ENCODE results near the gene TMEM59L.
"Not testable (repeated sequence)": the region's sequence is repeated elsewhere in the genome, so short reads cannot be mapped to it uniquely, and the experiment has no call there.

Gene TMEM59L

DNA sequence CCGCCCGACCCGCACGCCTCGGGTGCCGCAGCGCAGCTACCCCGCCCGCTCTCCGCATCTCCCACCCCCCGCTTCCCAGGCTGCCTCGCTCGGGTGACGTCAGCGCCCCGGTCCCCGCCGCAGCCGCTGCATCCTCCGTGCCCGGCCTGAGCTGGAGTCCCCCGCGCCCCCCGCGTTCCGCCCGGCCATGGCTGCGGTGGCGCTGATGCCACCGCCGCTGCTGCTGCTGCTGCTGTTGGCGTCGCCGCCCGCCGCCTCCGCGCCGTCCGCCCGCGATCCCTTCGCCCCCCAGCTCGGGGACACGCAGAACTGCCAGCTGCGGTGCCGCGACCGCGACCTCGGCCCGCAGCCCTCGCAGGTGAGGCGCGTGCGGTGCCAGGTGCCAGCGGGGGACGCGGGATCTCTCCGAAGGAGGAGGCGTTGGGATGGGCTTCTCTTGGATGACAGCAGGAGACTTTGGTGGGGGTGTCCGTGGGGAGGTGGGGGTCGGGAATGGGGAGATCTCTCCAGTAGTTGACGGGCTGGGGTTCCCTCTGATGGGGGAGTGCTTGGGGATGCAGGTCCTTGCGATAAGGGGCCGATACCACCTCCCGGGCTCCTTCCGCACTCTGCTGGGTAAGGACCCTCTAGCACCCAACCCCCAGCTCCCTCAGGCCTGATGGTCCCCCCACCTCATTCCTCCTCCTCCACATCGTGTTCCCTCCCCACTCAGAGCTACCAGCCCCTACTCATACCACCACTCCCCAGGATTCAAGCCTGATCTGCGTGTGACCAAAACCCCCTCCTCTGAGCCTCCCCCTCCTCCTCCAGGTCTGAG is at the start of gene TMEM59L:
TMEM59L (plus strand) TSS at position 99 of the 817 bp plus-strand sequence; CDS start at position 188, 89 bp downstream.
- DNase-seq: peak; percentile 50

DNA sequence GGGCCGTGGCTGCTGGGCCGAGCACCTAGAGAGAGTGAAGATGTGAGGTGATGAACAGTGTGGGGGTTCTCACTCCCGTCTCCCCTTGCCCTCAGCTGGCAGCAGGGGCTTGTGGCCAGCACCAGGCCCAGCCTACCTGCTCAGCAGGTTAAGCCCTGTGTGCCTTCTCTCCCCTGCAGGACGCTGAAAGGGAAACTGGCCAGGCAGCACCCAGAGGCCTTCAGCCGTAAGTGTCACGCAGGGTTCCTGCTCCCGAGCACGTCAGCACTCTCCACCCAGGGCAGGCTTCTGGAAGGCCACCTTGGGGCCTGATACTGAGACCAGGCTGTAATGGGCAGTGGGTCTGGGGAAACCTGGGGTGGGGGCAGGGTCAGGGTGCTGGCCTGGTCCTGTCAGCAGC is 45.7 kb upstream of the TMEM59L start:
- no peak for DNase-seq

DNA sequence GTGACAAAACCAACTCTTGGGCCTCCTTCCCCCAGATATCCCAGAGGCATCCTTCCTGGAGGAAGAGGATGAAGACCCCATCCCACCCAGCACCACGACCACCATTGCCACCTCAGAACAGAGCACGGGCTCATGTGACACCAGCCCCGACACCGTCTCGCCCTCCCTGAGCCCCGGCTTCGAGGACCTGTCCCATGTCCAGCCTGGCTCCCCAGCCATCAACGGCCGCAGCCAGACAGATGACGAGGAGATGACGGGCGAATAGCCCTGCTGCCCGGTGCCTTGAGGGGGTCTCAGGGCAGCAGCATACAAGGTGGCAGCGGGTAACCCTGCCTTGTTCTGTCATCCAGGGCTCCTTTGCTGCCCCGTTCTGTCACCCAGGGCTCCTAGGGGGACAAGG is 44.3 kb upstream of the TMEM59L start:
- no peak for DNase-seq

DNA sequence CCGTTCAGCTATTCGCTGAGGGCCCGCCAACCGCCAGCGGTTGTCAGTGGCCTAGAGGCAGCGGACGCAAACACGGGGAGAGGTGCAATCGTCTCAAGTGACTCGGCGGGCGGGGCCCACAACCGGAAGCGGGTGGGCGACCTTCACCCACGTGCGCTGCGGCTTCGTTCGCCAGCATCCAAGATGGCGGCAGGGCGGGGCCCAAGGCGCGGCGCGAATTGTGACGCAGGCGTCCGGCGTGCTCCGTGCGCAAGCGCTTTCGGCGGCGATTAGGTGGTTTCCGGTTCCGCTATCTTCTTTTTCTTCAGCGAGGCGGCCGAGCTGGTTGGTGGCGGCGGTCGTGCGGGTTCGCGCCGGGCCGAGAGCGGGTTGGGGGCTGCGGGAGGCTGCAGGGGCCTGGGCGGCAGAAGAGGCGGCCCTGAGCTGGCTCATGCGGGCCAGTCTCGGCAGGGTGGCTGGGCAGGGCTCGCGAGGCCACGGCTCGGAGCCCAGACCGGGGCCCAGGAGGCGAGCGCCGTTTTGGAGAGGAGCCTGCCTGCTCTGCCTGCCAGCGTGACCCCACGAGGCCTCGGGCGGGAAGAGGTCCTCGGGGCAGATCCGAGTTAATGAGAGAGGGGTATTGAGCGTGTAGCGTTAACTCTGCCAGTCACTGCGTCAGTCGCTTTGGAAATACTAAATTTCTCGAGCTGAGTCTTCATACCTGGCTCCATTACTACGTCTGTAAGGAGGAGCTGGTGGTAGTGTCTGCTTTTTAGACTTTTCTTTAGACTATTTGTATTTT is 40.9 kb upstream of the TMEM59L start, which contains the start of gene UBA52:
UBA52 (plus strand) TSS at position 294 of the 781 bp plus-strand sequence. CDS start 1,444 bp downstream, outside the sequence.
- peak; percentile 100 for DNase-seq

DNA sequence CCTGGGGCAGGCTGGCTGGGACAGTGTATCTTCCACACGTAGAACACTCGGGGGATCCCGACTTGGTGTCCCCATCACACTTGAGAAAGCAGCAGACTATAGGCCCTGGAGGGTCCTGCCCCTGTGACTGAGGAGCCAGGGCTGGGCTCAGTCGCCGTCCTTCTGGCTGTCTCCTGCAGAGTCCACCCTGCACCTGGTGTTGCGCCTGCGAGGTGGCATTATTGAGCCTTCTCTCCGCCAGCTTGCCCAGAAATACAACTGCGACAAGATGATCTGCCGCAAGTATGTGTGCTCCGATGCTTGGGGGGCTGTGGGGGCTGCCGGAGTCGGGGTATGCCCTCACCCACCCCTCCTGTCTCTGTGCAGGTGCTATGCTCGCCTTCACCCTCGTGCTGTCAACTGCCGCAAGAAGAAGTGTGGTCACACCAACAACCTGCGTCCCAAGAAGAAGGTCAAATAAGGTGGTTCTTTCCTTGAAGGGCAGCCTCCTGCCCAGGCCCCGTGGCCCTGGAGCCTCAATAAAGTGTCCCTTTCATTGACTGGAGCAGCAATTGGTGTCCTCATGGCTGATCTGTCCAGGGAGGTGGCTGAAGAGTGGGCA is 37.9 kb upstream of the TMEM59L start:
- no peak for DNase-seq

DNA sequence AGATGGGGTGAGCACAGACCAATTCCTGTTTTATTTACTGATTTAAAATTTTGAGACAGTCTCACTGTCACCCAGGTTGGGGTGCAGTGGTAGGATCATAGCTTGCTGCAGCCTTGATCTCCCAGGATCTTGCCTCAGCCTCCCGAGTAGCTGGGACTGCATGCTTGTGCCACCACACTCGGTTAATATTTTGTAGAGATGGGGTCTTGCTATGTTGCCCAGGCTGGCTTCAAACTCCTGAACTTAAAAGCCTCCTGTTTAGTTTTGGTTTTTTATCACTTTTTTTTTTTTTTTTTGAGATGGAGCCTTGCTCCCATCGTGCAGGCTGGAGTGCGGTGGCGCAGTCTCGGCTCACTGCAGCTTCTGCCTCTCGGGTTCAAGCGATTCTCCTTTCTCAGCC is 36.3 kb upstream of the TMEM59L start:
- no peak for DNase-seq

DNA sequence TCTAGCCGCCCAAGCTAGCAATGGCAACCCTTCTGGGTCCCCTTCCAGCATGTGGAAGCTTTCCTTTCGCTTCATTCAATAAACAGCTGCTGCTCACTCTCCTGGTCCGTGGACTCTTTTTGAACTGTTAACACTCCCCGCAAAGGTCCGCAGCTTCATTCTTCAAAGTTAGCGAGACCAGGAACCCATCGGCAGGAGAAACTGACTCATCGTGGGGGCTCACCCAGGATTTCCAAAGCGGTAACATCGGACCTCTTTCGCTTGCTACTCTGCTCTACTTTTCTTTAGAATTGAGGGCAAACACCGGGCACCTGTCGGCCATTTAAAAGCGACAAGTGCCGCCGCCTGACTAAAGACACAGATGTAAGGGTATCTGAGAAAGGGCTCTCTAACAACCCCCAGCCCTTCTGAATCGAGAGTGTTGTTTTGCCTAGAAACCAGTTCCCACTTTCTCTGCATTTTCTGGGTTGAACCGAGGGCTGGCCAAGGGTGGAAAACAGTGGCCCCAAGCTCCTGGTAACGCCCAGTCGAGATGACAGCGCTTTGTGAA is 35.2 kb upstream of the TMEM59L start:
- DNase-seq: no peak

DNA sequence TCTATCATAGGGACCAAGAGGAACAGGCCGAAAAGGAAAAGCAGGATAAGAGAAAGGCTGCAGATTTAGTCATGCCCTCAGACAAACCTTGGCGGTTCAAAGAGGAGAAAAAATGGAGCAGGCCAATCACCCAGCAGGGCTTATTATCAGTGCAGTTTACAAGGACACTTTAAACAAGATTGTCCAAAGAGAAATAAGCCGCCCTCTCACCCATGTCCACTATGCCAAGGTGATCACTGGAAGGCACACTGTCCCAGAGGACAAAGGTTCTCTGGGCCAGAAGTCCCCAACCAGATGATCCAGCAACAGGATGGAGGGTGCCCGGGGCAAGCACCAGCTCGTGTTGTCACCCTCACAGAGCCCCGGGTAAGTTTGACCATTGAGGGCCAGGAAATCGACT is 32.4 kb upstream of the TMEM59L start:
- no peak for DNase-seq

DNA sequence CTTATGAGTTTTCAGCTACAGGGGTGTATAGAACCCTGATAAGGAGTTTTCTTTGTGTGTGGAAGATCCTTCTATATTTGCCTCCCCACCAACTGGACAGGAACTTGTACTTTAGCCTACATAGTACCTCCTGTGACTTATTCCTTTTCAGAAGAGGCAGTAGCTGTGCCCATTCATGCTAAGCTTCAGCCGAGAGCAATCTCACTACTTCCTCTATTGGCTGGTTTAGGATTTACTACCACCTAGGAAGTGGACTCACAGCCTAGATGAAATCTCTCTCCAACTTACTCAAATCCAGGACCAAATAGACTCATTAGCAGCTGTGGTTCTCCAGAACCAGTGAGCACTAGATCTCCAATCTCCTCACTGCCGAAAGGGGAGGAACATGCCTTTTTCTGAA is 26.4 kb upstream of the TMEM59L start:
- DNase-seq: no peak

DNA sequence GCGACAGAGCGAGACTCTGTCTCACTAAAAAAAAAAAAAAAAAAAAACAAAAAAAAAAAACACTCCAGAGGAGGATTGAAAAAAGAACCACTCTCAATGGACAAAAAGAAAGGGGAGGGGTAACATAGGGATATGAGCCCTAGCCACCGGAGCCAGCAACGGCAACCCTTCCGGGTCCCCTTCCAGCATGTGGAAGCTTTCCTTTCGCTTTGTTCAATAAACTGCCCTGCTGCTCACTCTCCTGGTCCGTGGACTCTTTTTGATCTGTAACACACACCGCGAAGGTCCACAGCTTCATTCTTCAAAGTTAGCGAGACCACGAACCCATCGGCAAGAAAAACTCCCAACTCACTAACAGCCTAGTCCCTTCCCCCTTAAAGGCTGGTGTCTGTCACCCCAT is 25.1 kb upstream of the TMEM59L start:
- no peak for DNase-seq

DNA sequence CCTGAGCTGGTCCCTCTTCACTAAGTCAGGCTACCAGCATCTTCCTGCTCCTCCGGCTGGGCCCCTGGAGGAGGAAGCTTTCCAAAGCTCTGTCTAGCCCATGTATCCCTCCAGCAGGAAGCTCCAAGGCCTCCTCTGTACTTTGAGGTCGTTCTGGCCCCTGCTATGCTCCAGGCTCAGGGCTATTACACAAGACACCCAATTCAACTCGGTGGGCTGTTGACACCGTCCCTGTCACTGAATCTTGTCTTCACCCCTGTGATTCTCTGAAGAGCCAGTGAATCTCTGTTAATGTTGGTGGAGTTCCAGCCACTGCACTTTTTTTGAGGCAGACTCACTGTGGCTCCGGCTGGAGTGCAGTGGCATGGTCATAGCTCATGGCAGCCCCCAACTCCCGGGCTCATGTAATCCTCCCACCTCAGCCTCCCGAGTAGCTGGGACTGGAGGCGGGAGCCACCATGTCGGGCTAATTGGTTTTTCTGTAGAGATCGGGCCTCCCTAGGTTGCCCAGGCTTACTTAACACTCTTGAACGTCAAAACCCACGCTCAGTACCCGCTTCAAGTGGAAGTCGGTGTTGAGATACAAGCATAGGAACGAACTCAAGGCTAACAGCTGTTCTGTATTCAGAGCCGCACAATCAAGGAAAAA is 24.6 kb upstream of the TMEM59L start:
- DNase-seq: no peak

DNA sequence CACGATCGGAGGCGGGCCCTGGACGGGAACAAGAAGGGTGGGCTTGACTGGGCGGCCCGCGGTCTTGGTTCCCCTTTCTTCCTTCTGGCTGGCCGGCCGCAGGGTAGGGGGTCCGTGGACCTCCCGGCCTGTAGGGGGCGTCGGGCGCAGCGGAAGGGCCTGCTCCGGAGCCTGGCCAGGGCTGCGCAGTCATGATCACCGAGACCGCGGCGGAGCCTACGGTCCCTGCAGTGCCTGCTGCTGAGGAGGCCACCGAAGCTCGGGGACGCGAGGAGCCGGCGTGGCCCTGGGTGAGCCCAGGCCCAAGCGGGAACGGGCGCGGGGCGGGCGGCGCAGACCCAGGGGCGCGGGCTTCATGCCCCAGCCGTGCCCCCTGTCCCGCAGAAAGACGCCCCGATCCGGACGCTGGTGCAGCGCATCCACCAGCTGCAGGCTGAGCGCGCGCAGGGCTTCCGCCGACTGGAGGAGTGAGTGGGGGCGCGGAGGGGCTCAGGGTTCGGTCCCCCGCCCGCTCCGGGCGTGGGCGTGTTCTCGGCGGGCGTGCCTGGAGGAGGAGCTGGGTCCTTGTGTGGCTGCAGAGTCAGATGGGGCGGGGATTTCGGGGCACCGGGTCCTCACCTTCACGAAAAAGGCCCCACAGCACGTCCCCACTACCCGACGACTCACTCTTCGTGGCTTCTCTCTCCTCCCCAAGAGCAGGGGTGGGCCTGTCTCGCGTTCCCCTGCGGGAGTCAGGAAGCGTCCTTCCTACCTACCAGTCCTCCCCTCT is 23.9 kb upstream of the TMEM59L start, which contains the start of gene REX1BD:
REX1BD (plus strand) TSS at position 188 of the 769 bp plus-strand sequence; CDS start at position 192, 4 bp downstream.
- DNase-seq: peak; percentile 91

DNA sequence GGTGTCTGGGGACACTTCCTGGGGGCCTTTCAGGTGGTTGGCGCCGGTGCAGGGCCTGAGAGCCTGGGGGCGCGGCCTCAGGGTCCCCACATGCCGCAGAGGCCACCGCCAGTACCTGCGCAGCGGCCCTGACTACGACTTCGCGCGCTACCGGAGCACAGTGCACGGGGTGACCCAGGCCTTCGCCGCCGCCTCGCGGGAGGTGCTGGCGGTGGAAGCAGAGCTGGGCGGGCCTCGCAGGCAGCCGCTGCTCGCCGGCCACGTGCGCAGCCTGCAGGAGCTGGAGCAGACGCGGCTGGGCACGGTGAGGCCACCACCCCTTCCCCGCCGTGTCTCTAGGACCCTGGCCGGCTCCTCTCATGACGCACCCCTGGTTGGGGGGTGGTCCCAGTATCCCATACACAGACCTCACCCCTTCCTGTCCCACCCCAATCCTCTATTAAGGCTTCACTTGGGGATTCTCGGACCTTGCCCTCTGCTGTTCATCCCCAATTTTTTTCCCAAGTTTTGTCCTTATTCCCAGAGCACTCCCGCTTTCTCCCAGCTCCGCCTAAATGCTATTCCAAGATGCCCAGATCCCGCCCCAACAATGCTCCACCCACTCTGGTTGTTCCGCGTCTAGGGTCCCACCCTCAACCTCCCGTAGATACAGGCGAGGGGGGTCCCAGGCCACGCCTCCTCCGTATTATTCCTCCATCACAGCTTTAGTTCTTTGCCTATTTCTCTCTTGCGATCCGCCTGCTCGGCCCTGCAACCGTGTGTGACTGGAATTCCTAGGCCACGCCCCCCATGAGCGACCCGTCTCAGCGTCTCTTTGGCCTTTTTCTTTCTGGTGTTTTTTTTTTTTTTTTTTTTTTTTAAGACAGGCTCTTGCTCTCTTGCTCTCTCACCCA is 23.0 kb upstream of the TMEM59L start:
- peak; percentile 75 for DNase-seq

DNA sequence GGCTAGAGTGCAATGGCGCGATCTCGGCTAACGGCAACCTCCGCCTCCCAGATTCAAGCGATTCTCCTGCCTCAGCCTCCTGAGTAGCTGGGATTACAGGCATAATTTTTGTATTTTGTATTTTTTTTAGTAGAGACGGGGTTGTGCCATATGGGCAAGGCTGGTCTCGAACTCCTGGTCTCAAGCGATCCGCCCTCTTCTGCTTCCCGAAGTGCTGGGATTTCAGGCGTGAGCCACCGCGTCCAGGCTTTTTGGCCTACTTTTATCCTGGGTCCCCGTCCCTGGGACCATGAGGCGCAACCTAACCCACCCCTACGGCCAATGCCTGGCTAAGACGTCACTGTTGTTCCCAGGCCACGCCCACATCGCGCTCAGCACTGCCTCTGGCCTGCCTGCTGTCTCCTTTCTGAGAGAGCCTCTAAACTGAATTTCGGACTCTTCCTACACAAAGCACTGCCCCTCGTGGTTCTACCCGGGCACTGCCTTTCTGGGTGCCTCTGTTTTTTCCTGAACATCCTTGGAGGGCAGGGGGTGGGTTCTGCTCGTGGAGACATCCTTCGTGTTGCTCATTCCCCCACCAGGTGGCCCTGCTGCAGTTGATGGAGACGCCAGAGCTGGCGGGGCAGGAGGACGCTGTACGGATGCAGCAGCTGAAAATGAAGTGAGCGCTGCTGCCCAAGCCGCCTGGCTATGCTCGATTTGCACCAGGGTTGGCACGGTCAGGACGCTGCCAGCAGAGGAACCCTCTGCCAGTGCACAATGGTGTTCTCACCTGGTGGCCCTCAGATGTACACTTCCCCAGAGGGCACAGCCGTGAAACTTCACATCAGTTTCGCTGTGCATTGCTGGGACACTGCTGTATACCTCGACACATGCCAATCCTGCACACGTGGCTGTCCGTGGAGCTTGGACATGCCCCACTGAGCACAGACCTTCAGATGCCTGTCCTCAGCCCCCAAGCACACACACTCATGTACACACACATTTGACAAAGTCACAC is 22.1 kb upstream of the TMEM59L start:
- DNase-seq: no peak

DNA sequence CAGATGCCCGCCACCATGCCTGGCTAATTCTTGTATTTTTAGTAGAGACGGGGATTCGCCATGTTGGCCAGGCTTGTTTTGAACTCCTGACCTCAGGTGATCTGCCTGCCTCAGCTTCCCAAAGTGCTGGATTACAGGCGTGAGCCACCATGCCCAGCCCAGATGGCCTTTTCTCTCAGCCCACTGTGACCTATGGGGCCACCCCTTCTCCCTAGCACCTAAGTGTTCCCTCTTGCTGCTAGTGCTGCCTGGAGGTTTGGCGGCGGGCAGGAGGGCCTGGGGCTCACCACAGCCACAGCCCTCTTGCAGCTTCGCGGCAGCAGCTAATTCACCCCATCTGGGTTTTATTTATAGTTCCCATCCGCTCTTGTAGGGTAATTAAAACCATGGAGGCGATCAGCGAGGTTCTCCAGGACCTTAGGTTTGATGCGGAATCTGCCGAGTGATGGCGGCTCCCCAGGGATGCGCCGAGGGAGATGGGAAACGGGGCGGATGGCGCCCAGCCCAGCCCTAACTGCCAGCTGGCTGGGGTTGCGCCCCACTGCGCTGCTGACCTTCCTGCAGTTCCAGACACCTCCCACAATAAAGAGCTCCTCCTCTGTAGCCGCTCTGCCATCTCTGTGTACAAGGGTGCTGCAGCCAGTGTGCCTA is 20.8 kb upstream of the TMEM59L start:
- DNase-seq: no peak

DNA sequence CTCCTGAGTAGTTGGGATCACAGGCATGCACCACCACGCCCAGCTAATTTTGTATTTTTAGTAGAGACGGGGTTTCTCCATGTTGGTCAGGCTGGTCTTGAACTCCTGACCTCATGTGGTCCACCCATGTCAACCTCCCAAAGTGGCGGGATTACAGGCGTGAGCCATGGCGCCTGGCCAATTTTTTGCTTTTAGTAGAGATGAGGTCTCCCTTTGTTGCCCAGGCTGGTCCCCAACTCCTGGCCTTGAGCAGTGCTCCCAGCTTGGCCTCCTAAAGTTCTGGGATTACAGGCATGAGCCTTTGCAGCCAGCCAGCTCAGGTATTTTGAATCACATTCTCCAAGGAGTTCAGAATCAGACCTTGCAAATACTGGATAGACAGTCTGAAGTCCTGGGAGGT is 19.9 kb upstream of the TMEM59L start:
- DNase-seq: not testable (repeated sequence)

DNA sequence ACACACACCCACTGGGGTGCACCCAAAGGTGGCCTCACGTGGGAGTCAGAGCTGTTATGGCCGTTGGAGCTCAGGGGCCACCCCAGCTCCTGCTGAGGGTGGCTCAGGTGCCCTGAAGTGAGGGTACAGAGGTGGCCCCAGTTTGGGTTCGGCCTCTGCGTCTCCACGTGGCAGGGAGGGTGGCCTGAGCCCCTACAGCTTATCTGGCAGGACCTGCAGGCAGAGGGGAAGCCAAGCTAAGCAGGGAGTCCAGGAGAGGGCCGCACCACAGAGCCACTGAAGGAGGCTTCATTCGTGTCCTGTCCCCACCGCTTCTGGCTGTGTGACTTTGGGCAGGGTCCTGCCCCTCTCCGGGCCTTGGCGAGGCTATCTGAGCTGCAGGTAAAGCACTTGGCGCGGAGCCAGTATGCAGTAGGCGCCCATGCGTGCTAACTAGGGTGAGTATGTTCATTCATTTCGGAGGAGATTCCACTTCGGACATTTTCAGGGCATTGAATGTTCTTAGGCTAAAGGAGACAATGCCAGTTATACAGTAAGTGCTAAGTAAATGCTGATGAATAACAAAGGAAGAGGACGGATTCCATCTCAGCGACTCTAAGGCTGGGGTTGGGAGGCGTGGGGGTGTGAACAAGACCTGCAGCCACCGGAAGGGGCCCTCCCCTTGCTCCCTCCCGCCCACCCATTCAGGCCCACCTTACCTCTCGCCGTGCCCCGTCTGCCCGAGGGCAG is 19.1 kb upstream of the TMEM59L start:
- DNase-seq: no peak
